Esophagus squamous epithelium (tissue), 4 donors: ENCODE results near the gene LAMC3.

ENCODE experiments used
- POLR2A ChIP-seq, 4 donors: fragments of 450-650 bp; IDR thresholded peaks; one replicate each; pipeline ENCODE4 v1.6.1; 2017; ENCODE audit warnings: antibody characterized with exemption in 4 of 4, mild to moderate bottlenecking in 4 of 4, moderate library complexity in 3 of 4
- TF ChIP-seq, protein P1 (sequence below), 6 experiments: fragments of 450-650 bp in 4 of 6; fragments of 200-600 bp in 2 of 6; sonication (generic) in 2 of 6; IDR thresholded peaks; one replicate each; pipeline ENCODE4 v1.5.1; 2016 to 2019; ENCODE audit warnings: antibody characterized with exemption in 6 of 6, mild to moderate bottlenecking in 4 of 6, moderate library complexity in 4 of 6

DNA sequence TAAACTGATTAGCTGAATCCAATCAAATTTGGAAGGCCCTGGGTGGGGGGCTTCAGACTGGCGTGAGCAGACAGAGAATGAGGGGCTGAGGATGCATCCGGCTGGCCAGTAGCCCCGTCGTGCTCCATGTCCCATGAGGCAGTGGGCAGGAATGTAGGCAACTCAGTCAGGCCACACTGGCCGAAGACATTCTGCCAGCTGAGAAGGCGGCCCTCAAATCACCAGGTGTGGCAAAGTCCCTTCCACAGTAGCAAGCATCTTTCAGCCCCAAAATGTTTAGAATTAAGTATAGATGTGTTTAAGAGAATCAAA is 25.7 kb upstream of the LAMC3 start:
- TF ChIP-seq, protein P1, sequence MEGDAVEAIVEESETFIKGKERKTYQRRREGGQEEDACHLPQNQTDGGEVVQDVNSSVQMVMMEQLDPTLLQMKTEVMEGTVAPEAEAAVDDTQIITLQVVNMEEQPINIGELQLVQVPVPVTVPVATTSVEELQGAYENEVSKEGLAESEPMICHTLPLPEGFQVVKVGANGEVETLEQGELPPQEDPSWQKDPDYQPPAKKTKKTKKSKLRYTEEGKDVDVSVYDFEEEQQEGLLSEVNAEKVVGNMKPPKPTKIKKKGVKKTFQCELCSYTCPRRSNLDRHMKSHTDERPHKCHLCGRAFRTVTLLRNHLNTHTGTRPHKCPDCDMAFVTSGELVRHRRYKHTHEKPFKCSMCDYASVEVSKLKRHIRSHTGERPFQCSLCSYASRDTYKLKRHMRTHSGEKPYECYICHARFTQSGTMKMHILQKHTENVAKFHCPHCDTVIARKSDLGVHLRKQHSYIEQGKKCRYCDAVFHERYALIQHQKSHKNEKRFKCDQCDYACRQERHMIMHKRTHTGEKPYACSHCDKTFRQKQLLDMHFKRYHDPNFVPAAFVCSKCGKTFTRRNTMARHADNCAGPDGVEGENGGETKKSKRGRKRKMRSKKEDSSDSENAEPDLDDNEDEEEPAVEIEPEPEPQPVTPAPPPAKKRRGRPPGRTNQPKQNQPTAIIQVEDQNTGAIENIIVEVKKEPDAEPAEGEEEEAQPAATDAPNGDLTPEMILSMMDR (IDR thresholded peaks at IDR 0.05) = no peak
- TF ChIP-seq POLR2A (IDR thresholded peaks at IDR 0.05) = no peak
